Activated CD8-positive, alpha-beta memory T cell treated with anti-CD3 and anti-CD28 coated beads for 1 hour (primary cell): ENCODE results near the gene CTRB2.
"Not testable (repeated sequence)": the region's sequence is repeated elsewhere in the genome, so short reads cannot be mapped to it uniquely, and the experiment has no call there.

Experiments
- DNase-seq, 2 donors: peaks; one replicate each; pipeline ENCODE4 v3.0.0-alpha.2; 2020; ENCODE audit warnings: low read depth in 1 of 2; ENCODE audit errors: extremely low read depth in 1 of 2

The CTRB2 gene

DNA sequence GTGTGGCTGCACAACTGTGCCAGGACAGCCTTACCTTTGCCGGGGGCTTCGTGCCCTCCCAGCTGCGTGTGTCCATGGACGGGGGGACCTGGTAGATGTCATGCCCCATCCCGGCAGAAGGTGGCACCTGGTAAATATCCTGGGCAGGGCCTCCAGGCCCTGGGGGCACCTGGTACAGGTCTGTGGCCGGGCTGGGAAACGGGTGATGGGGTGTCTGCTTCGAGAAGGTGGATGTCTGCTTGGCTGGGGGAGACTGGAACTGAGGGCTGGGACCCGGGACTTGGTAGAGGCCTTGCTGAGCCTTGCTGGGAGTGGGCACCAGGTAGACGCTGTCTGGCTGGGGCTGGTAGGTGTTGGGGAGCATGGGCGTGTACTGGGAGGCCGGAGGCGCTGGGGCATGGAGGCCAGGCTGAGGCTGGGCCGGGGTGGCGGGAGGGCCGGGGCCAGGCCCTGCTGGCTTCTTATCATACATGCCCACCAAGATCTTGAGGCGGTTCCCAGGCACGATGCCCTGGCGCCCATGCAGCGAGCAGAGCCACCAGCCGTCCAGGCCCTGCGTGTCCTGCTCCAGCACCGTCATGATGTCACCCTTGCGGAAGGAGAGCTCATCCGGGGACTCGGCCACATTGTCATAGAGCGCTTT is 35.6 kb upstream of the CTRB2 start:
- DNase-seq = not testable (repeated sequence)

DNA sequence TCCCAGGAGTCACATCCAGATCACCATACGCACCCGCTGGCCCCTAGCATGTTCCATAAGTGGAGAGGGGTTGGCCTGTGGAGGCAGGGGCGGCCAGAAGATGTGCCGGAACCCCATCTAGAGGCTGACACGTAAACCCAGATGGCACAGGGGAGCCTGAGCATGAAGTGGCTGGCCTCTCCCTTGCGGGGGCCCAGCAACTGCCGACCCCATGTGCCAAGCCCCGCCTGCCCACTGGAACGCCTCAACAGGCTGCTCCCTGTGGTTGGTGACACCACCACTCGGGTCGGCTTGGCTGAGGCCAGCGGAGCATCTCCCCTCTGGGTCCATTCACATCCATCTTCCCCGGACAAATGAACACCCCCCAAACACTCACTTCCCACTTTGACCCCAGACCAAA is 35.0 kb upstream of the CTRB2 start:
- DNase-seq = no peak

DNA sequence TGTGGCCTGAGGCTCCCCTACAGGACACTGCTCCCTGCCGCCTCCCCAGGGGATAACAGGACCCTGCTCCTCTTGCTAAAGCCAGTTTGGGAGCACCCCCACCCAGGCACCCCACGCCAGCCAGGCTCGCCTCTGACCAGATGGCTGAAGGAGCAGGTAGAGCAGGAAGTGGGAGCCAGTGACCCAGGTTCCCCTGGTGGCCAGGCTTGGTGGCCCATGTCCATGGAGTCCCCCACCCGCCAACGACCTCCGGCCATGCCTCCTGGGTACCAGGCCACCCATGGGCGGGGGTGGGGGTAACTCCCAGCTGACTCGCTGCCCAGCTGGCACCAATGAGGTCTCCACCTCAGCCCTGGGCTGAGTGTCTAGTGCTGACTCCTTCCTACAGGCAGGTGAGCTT is 34.5 kb upstream of the CTRB2 start:
- no peak for DNase-seq

DNA sequence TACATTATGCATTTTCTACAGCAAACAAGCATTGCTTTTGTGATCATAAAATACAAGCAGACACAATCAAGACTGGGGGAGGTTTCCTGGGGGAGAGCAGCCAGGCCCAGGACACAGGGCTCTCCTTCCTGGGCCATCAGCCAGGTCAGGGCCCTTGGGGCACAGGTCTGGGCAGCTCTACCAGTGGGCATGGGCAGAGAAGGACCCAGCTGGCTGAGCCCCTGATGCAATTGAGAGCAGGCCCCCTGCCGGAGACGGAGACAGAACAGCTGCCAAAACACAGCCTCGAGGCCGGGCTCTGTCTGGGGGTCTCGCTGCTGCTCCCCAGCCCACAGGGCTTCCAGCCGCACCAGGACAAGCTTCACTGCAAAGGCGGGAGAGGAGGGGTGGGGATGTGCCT is 33.7 kb upstream of the CTRB2 start:
- not testable (repeated sequence) for DNase-seq

DNA sequence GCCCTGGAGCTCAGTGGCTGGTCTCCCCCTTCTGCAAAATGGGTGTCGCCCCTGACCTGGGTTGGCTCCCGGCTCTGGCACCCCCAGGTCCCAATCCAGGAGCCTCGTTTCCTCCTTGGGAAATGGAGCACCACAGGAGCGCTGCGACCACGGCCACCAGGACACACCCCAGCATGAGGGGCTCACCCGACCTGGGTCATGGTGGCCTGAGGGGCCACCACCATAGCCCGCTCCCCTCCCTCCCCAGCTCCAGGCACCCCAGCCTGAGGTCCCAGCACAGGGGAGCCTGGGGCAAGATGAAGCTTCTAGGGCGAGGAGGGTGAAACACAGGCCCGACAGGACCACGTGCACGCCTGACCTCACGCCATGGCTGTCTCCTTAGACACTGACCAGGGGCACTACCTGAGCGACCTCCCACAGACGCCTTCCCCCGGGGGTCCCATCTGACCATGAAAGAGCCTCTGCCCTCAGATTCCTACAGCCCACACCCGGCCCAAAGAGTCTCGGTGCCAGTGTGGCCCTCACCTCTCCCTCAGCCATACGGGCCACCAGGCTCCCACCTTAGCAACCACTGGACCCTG is 32.7 kb upstream of the CTRB2 start:
- DNase-seq = no peak

DNA sequence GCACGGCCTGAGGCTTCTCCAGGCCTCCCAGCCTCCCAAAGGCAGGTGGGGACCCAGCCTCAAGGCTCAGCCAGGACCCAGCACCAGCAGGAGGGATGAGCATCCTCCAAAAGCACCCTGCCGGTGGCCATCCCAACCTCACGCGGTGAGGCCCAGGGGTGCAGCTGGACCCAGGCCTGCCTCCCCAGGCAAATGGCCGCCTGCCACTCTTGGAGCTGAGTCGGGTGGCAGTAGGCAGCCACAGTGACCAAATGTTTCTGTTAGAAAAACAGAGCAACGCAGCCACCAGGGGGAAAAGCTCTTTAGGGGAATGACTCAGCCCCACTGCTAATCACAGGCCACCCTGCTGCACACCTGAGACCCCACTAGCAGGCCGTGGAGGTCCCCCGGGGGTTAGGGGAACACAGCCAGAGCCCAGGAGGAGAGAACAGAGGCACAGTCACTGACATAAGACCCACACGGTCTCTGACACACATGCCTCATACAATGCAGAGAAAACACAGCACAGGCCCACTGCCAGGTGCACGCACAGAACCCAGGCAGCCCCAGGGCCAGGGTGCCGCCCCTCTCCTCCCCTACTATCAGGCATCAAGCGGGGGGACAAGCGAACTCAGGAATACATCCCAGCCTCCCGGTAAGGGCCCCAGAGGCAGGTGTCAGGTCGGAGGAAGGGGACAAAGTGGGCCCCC is 32.0 kb upstream of the CTRB2 start:
- DNase-seq = no peak

DNA sequence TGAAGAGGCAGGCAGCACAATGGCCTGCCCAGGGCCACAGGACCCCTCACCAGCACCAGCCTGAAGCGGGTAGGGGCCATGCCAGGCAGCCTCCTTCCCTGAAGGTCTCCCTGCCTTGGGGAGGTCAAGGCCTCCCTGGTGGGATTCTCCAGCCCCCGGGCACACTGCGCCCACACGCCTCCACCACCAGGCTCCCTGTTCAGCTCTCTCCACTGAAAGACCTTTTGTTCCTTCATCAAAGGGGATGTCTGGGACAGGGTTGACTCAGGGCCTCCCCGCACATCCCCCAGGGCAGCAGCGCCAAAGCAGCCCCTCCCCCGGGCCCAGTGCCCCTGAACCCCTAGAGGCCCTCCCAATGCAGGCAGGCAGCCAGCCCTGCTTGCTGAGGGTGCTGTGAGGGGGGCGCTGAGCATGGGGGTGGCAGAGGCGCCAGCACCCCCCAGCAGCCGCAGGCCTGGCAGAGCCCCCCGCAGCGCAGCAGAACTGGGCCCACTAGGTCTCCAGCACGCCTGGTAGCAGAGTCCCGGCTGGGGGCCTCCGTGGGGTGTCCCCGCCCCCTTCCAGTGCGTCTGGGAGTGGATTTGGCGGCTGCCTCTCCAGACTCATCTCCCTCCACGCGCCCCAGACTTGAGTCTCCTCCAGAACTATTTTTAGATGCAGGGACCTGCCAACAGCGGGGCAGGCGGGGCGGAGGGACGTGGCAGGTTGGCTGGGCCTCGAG is 31.3 kb upstream of the CTRB2 start:
- no peak for DNase-seq

DNA sequence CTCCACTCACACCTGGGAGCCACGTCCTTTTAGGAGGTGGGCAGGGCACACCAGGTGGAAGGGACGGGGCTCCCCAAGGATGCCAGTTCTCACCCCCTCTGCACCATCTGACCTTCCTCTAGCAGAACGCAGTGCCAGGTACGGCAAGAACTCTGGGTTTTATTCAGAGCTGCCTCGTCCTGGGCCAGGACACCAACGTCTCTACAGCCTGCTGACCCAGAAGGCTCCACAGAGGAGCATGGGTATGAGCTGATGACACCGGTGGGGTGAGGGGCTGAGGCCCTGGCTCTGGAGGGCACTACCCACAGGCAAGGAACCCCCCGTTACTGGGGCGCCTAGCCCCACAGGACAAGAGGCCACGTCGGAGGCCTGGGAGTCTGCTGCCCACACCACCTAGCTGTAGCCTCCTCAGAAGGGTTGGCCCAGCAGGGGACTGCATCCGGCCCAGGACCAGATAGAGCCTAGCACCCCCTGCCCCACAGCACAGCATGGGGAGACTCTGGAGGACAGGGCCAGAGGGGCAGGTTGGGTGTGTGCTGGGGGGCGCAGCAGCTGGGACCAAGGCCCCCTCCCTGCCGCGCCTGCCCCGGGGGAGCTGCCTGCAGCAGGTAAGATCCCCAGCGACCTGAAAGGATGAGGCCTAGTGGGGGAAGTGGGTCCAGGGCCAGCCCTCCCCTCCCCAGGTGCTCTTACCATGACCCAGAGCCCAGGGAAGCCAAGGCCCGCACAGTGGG is 30.6 kb upstream of the CTRB2 start:
- DNase-seq = no peak

DNA sequence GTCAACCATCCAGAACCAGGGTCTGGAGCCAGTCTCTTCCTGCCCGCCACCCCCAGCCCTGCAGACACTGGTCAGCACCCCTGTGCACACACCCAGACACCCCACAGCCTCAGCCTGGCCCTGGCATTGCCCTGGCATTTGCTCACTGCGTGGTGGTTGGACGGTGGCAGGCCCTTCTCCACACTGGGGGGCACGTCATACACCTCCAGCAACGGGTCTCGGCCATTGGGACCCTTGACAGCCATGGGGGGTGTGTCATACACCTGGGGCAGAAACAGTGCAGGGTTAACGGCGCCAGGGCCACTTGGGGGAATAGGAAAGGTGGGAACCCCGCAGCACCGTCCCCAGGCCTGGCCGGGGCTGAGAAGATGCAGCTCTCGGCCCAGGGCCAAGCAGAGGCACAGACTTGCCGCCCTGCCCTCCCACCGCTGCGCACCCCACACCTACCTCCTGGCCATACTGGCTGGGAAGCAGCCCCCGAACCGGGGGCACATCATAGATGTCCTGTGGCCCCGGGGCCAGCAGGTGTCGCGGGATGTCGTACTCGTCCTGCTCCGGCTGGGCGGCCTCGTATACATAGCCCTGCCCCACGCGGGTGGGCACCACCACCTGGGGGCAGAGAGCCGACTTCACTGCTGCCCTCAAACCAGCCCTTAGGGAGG is 29.9 kb upstream of the CTRB2 start:
- no peak for DNase-seq

DNA sequence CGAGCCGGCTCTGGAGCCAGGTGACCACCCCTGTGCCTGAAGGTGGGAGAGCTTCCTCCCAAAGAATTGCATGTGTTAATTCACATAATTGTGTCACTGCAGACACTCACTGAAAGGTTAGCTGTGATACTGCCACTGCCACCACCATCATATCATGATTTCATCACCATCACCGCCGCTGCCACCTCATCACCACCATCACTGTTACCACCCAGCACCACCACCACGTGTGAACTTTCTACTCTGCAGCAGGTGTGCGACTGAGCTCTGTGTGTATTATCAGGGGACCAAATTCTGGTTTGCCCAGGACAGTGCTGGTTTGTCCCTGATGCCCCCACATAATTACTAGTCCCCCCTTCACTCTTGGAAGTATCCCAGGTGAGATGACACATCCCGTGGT is 29.3 kb upstream of the CTRB2 start:
- DNase-seq = no peak

DNA sequence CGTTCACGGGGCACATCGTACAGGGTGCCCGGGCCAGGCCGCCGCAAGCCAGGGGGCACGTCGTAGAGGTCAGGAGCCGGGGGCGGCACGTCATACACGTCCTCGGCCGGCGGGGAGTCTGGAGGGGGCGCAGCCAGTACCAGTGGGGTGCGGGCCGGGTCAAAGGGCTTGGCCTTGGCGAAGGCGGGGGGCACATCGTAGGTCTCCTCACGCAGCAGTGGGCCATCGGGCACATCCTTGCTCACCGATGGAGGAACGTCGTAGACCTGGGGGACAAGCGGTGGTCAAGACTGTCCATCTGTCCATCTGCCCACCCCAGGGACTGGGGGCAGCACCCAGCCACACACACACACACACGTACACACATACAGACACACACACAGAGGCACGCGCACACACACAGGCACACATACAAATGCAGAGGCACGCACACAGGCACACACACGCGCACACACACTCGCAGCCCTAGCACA is 28.8 kb upstream of the CTRB2 start:
- no peak for DNase-seq

DNA sequence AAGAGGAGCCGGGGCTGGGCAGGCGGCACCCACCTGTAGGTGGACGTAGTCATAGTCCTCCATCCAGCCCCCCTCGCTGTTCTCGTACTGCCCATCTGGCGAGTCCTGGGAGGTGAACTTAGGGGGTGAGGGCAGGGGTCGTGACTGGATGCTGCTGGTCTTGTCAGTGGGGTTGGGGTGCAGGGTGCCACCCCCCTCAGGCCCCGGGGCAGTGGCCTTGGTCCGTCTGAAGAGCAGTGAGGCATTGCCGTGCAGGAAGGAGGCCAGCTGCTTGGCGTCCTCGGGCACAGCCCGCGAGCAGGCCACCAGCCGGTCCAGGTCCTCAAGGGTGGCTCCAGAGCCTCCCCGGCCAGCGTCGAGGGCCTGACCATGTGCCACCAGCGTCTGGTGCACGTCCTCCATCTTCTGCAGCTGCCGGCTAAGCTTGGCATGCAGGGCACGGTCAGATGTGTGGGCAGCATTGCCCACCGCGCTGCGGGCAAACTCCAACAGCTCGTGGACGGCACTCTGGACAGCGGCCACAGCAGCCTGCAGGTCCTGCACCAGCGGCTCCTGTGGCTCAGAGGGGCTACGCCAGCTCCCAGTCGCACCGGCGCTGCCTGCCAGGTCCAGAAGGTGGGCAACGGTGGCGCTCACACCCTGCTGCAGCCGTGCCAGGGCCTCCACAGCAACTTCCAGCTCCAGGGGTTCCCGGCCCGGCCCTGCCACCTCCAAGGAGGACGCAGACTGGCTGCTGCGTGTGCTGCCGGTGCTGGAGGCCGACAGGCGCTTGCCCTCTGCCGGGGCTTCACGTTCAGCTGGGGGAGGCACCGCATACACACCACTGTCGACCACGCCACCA is 28.1 kb upstream of the CTRB2 start:
- DNase-seq = no peak

DNA sequence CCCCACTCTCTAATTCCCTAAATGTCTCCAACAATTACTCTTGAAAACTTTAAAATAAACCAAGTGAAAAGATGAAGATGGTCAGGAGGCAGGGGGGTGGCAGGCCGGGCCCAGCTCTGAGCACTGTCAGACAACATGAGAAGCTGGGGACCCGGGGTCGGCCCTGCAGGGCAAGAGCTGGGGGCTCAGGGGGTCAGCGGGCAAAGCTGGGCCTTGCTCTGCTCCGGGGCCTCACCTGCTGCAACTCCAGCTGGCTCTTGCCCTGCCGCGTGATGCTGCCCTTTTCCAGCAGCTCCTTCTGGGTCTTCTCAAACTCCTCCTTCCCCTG is 26.6 kb upstream of the CTRB2 start:
- DNase-seq = no peak

DNA sequence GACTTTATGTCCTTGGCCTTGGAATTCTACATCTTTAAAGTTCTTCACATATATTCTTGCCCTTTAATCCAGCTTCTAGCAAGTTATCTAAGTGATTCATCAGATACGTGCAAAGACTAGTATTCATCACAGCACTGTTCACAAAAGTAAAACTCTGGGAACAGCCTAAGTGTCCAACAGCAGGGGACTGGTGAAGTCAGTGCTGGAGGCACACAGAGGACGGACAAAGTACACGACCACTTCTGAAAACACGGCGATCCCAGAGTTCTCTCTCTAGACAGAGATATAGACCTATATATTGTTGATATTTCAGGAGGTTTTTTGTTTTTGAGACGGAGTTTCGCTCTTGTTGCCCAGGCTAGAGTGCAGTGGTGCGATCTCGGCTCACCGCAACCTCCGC is 24.6 kb upstream of the CTRB2 start:
- no peak for DNase-seq

DNA sequence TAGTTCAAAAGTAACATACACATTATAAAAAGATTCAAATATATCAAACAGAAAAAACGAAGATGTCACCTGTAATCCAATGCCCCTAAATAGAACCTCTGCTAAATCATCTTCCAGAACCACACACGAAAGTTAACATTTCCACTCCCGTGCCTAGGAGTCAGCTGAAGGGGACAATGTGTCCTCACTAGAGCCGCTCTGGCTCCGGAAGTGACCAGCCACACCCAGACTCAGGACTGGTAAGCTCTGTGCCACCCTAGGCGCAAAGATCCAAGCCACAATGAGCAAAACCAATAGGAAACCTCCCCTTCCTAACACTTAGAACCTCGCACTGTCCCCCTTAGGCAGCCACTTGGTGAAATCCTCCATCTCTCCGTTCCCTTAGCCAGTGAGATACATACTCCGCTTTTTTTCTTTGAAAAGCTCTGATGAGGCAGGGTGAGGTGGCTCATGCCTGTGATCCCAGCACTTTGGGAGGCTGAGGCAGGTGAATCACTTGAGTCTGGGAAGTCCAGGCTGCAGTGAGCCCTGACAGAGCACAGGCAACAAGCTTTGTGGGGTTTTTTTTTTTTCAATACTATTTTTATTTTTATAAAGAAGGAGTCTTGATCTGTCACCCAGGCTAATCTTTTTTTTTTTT is 23.6 kb upstream of the CTRB2 start:
- no peak for DNase-seq

DNA sequence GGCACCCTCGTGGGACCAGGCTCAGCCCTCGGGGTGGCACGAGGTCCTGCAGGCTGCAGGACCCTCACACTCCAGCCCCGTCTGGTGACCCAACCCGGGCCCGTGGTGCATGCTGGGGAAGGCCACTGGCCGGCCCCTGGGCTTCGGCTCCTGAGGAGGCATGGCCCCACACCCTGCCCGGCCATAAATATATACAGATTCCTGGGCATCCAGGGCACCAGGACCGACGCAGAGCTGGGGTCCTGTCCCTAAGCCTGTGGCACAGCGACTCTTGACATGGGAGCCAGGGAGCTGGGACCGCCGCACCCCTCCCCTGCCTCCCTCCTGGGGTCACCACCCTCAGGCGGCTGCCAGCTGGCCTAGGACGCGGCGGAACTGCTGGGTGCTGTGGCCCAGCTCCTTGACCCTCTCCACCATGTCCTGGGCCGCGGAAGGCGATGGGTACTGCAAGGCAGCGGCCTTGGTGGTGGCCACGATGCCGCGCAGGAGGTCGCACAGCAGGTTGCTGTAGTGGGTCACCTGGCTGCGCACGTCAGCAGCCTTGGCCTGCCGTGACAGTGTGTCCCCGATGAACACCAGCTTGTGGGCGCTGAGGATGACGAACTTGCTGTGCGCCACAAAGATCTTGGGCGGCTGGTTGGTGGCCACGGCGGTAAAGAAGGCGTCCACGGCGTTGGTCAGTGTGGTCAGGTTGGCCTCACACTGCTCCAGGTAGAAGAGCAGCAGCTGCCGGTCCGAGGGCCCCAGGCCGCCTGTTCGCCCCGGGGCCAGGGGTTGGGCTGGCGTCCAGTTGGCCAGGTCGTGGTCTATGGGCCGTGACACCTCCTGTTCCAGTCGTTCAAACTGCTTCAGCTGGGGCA is 22.4 kb upstream of the CTRB2 start:
- DNase-seq = no peak

DNA sequence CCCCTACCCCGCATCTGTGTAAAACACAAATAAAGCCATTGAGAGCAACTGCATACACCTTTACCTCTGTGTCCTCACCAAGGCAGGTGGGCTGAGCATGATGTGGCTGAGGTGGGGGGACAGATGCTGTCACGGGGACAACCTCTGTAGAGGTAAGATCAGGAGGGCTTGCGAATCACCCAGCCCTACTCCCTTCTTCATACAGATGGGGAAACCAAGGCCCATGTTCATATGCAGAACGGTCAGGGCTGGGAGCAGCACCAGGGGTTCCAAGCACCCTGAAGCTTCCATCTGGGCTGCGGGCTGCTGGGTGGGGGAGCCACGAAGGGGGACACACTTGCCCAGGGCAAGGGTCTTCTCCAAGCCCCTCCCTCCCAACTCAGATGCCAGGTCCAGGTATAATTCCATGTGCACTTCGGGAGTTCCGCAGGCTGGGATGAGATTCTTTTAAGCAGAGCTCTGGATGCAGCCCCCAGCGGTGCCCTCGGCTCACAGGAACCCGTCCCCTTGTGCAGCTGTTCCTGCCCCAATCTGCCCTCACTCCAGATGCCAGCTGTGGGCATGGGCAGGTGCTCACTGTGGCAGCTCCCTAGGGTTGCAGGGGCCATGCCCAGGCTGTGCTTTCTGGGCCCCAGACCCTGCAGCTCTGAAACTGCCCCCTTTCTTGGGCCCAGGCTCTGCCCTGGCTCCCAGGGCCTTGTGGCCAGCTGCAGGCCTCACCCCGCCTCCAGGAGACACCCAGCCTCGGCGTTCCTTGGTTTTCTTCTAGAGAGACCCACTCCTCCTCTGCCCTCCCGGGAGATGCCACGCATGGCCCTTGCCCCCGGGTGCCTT is 21.4 kb upstream of the CTRB2 start:
- DNase-seq = no peak
